Measurements from ENCODE around the gene MPV17. TPM values are rescaled to one million over a fixed set of nuclear protein-coding genes. Genes with fewer than 3 reads are reported as not detected.
A peak's percentile ranks its signal among the peaks of the same experiment; 100 is the strongest.

The MPV17 gene
- total RNA-seq, 4 donors from 2014 or later: 41.8 to 60.0 (median 50.6) TPM

DNA sequence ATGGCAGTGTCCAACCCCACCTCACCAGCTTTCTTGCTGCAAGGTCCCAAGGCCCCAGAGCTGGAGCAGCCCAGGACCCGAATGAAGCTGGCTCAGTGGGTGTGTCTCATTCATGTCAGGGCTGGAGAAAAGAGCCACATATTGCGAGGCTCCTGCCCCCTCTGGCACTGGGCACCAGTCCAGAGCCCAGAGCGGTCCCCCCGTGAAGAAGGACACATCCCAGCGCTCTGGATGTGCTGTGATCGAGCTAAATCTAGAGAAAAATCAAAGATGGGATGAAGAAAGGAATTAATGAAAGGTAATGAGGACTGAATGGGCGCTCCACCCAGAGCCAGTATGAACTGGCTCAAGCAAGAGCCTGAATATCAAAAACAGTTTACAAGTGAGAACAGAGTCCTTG is 13.3 kb upstream of the MPV17 start:
- no peak for DNase-seq
- Histone ChIP-seq H3K27ac (no peak overlapping the region), H3K27me3 (no peaks in the 10 kb centered on the region), H3K4me1 (no peaks in the 10 kb centered on the region), H3K36me3 (no peaks in the 10 kb centered on the region), H3K9me3 (no peaks in the 10 kb centered on the region), H3K4me3 (no peak overlapping the region)
- no peak for TF ChIP-seq POLR2A (IDR thresholded peaks at IDR 0.05)
- TF ChIP-seq, protein P1, sequence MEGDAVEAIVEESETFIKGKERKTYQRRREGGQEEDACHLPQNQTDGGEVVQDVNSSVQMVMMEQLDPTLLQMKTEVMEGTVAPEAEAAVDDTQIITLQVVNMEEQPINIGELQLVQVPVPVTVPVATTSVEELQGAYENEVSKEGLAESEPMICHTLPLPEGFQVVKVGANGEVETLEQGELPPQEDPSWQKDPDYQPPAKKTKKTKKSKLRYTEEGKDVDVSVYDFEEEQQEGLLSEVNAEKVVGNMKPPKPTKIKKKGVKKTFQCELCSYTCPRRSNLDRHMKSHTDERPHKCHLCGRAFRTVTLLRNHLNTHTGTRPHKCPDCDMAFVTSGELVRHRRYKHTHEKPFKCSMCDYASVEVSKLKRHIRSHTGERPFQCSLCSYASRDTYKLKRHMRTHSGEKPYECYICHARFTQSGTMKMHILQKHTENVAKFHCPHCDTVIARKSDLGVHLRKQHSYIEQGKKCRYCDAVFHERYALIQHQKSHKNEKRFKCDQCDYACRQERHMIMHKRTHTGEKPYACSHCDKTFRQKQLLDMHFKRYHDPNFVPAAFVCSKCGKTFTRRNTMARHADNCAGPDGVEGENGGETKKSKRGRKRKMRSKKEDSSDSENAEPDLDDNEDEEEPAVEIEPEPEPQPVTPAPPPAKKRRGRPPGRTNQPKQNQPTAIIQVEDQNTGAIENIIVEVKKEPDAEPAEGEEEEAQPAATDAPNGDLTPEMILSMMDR (IDR thresholded peaks at IDR 0.05): no peak
- intact Hi-C loops (cut with DNase I; ENCODE audit: low total_unique reads): no loop called here

DNA sequence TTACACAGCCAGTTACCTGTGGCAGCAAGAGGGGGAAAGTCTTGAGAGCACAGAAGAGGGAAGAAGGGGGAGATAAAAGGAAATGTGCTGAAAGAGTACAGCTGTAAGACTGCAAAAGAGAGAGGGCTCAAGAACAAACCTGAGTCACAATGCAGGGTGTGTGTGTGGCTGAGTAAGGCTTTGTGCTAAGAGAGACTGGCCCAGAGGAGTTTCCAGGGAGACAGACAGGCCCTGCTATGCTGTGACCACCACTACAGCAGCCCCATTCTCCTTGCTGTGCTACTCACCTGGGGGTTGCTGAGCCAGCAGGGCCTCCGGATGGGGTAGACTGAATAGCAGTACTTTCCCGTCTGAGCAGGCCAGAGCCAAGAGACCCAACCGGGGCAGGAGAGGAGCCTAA is 12.4 kb upstream of the MPV17 start:
- Histone ChIP-seq H3K27ac (no peak overlapping the region), H3K36me3 (no peaks in the 10 kb centered on the region), H3K27me3 (no peaks in the 10 kb centered on the region), H3K9me3 (no peaks in the 10 kb centered on the region), H3K4me3 (no peak overlapping the region), H3K4me1 (no peaks in the 10 kb centered on the region)
- no peak for DNase-seq
- no peak for TF ChIP-seq POLR2A (IDR thresholded peaks at IDR 0.05)
- TF ChIP-seq, protein P1 (IDR thresholded peaks at IDR 0.05): no peak
- intact Hi-C loops (cut with DNase I; ENCODE audit: low total_unique reads): no loop called here

DNA sequence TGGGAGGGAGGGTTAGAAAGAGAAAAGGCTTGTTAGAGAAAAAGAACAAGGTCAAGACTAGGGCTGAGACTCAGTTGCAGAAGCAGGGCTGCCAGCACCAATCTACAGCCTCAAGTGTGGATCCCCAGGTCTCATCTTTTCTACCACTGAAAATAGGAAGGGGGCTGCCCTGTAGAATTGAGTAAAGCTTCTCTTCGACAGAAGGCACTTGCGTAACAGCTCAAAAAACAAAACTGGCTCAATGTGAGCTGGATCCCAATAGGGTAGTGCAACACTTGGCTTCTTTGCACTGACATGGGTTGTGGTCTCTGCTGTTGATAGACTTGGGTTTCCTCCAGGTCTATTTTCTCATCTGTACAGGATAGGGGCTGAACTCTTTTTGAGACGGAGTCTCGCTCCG is 1.8 kb upstream of the MPV17 start:
- H3K4me3 ChIP-seq: no peak overlapping the region
- intact Hi-C loops (cut with DNase I; ENCODE audit: low total_unique reads): no loop called here

DNA sequence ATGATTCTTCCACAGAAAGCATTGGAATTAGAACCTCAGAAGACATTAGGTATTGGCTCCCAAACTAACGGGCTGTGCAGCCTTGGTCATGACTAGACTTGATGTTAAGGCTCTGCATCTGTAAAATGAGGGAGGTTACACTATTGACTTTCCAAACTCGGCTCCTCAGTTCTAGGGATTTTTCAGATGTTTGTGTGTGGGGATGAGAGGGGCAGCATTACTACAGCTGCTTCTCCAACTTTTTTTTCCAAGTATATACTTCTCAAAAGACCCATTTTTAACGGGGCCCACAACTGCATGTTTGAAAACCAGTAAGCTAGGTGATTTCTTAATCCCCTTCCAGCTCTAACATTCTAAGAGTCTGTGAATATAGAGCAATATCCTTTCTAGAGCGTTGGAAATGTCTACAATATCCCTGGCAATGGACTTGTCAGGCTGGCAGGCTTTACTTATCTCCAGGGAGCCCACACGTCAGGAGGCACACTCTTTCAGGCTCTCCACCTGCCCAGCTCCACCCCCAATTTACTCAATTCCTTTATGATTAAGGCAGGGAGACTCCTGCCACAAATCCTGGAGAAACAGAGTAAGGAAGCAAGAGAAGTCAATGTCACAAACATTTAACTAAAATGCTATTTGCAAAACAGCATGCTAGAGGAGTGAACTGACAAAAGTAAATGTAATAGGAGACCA is 844 bp upstream of the MPV17 start:
- Histone ChIP-seq H3K27me3 (no peaks in the 10 kb centered on the region), H3K27ac (peak overlapping the region; percentile 92), H3K4me3 (peak overlapping the region; percentile 74 to 86), H3K36me3 (no peaks in the 10 kb centered on the region), H3K9me3 (no peaks in the 10 kb centered on the region), H3K4me1 (peaks cover 0 to 7% of the 10 kb centered on the region in 2 donors)
- intact Hi-C loops (cut with DNase I; ENCODE audit: low total_unique reads): no loop called here
- TF ChIP-seq POLR2A (IDR thresholded peaks at IDR 0.05): no peak
- no peak for DNase-seq

More for the DNA sequence above, 1.8 kb upstream of the MPV17 start:
- H3K9me3 ChIP-seq: no peaks in the 10 kb centered on the region
- TF ChIP-seq, protein P1 (IDR thresholded peaks at IDR 0.05): no peak
- no peak for TF ChIP-seq POLR2A (IDR thresholded peaks at IDR 0.05)
- peaks cover 0 to 7% of the 10 kb centered on the region in 2 donors for H3K4me1 ChIP-seq
- no peak for DNase-seq
- H3K27me3 ChIP-seq: no peaks in the 10 kb centered on the region
- H3K36me3 ChIP-seq: no peaks in the 10 kb centered on the region
- H3K27ac ChIP-seq: no peak overlapping the region

DNA sequence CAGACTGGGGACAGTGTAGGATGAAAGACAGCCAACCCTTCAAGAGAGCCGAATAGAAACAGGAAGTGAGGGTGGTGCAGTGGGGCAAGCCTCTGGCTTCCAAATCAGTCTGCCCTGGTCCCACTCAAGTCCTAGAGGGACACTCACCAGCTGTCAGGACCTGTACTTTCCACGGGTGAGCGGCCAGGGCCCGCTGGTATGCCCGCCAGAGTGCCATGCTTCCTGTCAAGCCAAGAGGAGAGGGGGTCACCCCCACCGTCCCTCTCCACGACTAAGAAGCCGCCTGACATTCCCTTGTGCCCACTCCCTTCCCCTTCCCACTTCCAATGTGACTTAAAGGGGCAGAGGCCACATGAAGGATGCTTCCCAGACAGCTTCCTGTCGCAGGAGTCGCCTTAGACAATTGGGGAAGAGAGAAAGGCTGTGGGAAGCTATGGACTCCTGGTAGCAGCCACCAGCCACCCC is 564 bp downstream of the MPV17 start:
- Histone ChIP-seq H3K4me3 (peak overlapping the region; percentile 74 to 86), H3K4me1 (peaks cover 0 to 7% of the 10 kb centered on the region in 2 donors), H3K9me3 (no peaks in the 10 kb centered on the region), H3K27me3 (no peaks in the 10 kb centered on the region), H3K36me3 (no peaks in the 10 kb centered on the region), H3K27ac (peak overlapping the region; percentile 92)
- TF ChIP-seq POLR2A (IDR thresholded peaks at IDR 0.05): no peak
- TF ChIP-seq, protein P1 (IDR thresholded peaks at IDR 0.05): no peak
- intact Hi-C loops (cut with DNase I; ENCODE audit: low total_unique reads): no loop called here
- no peak for DNase-seq

Data from uterus (tissue), 4 donors.